ENCODE data around the gene SIX4. TPM values are rescaled to one million over a fixed set of nuclear protein-coding genes. Genes with fewer than 3 reads are reported as not detected.

The SIX4 gene
- total and polyA plus RNA-seq, 4 donors, result 1.0 to 7.1 (median 3.2) TPM

GRCh38 chr14:60768602-60769001 is 44.5 kb upstream of the SIX4 start:
- no peak for TF ChIP-seq CTCF (IDR thresholded peaks at IDR 0.05; ENCODE audit: control extremely low read depth, extremely low read depth)
- H3K36me3 ChIP-seq (ENCODE audit: control insufficient read depth in 4 of 4, insufficient read depth in 4 of 4, low read length in 4 of 4), result no peaks in the 10 kb centered on the region
- H3K4me3 ChIP-seq, result no peak overlapping the region
- DNase-seq (no peak), ATAC-seq (ENCODE audit: insufficient read depth, low FRiP score) (no peak)
- no peaks in the 10 kb centered on the region for H3K9me3 ChIP-seq (ENCODE audit: control insufficient read depth in 4 of 4, insufficient read depth in 3 of 4, low read length in 3 of 4)
- no peak overlapping the region for H3K27ac ChIP-seq (ENCODE audit: low read depth in 1 of 2, low read length in 1 of 2)
- WGBS, 2 donors, result 92 to 96% methylated on average over 2 of the region's 2 CpGs
- no peak overlapping the region for H3K9ac ChIP-seq (ENCODE audit: insufficient read depth in 1 of 2, low read length in 2 of 2)
- no peaks in the 10 kb centered on the region for H3K27me3 ChIP-seq (ENCODE audit: control insufficient read depth in 3 of 3, insufficient read depth in 3 of 3, low read length in 2 of 3)
- H3K4me1 ChIP-seq (ENCODE audit: control insufficient read depth in 5 of 5, insufficient read depth in 5 of 5, low read length in 5 of 5), result peaks cover 0 to 4% (median 0%) of the 10 kb centered on the region in 5 donors

- H3K9ac ChIP-seq (ENCODE audit: insufficient read depth in 1 of 2, low read length in 2 of 2), result no peak overlapping the region
- WGBS, 2 donors, result 81 to 88% methylated on average over 3 of the region's 3 CpGs
- no peak for ATAC-seq (ENCODE audit: insufficient read depth, low FRiP score)
- no peak overlapping the region for H3K4me3 ChIP-seq
- H3K9me3 ChIP-seq (ENCODE audit: control insufficient read depth in 4 of 4, insufficient read depth in 3 of 4, low read length in 3 of 4), result no peaks in the 10 kb centered on the region
- no peak for TF ChIP-seq CTCF (IDR thresholded peaks at IDR 0.05; ENCODE audit: control extremely low read depth, extremely low read depth)
- no peaks in the 10 kb centered on the region for H3K27me3 ChIP-seq (ENCODE audit: control insufficient read depth in 3 of 3, insufficient read depth in 3 of 3, low read length in 2 of 3)
- H3K27ac ChIP-seq (ENCODE audit: low read depth in 1 of 2, low read length in 1 of 2), result no peak overlapping the region
- H3K4me1 ChIP-seq (ENCODE audit: control insufficient read depth in 5 of 5, insufficient read depth in 5 of 5, low read length in 5 of 5), result peaks cover 0 to 30% (median 9%) of the 10 kb centered on the region in 5 donors
- no peak for DNase-seq
- H3K36me3 ChIP-seq (ENCODE audit: control insufficient read depth in 4 of 4, insufficient read depth in 4 of 4, low read length in 4 of 4), result no peaks in the 10 kb centered on the region
Observed at GRCh38 chr14:60760644-60761364, 36.7 kb upstream of the SIX4 start.

GRCh38 chr14:60760209-60760608 is 36.1 kb upstream of the SIX4 start:
- WGBS, 2 donors, result 53 to 90% methylated on average over 1 of the region's 1 CpG
- Histone ChIP-seq H3K9me3 (ENCODE audit: control insufficient read depth in 4 of 4, insufficient read depth in 3 of 4, low read length in 3 of 4) (no peaks in the 10 kb centered on the region), H3K4me3 (no peak overlapping the region), H3K27ac (ENCODE audit: low read depth in 1 of 2, low read length in 1 of 2) (no peak overlapping the region), H3K9ac (ENCODE audit: insufficient read depth in 1 of 2, low read length in 2 of 2) (no peak overlapping the region), H3K36me3 (ENCODE audit: control insufficient read depth in 4 of 4, insufficient read depth in 4 of 4, low read length in 4 of 4) (no peaks in the 10 kb centered on the region), H3K27me3 (ENCODE audit: control insufficient read depth in 3 of 3, insufficient read depth in 3 of 3, low read length in 2 of 3) (no peaks in the 10 kb centered on the region), H3K4me1 (ENCODE audit: control insufficient read depth in 5 of 5, insufficient read depth in 5 of 5, low read length in 5 of 5) (peaks cover 0 to 30% (median 9%) of the 10 kb centered on the region in 5 donors)
- TF ChIP-seq CTCF (IDR thresholded peaks at IDR 0.05; ENCODE audit: control extremely low read depth, extremely low read depth), result no peak
- no peak for DNase-seq
- ATAC-seq (ENCODE audit: insufficient read depth, low FRiP score), result no peak
